NB4 (cell line): ENCODE data around the gene METTL22.

ENCODE experiments used
- CTCF ChIP-seq: IDR thresholded peaks from one replicate; pipeline ENCODE4 v1.5.1; 2012; ENCODE audit warnings: low read depth, low read length
- POLR2A ChIP-seq: IDR thresholded peaks from 2 replicates; pipeline ENCODE4 v1.6.1; 2011; ENCODE audit warnings: mild to moderate bottlenecking; ENCODE audit not compliant: insufficient read length; ENCODE audit errors: extremely low read depth

- TF ChIP-seq CTCF (no peak), POLR2A (no peak)
Observed at GRCh38 chr16:8682551-8683259, 61.2 kb downstream of the METTL22 start.
